ENCODE data around the gene PRPF19. TPM values are rescaled to one million over a fixed set of nuclear protein-coding genes. Genes with fewer than 3 reads are reported as not detected.
A peak's percentile ranks its signal among the peaks of the same experiment; 100 is the strongest.

Gene PRPF19
- total RNA-seq, 1 donor from 2014 or later = 61.9 TPM

DNA sequence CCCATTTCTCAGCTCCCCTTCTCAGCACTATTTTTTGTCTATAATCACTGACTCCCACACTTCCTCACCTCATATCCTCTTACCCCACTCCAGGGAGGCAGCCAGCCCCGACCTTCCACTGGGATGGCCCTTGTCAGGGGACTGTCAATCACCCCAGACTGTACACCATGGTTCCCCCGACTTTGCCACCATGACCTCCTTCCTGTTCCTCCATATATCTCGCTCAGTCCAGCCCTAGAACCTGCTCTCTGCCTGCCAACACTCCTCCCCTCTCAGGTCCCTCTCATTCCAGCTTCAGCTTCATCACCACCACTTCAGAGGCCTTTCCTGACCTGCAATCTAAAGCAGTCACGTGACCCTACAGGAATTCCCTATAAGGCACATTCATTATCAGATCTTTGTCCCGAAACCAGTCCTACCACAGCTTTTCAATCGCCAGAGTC, 16.5 kb downstream of the PRPF19 start:
- no peaks in the 10 kb centered on the region for H3K27me3 Mint-ChIP-seq (ENCODE audit: low read depth, unreplicated experiment)
- no peak overlapping the region for H3K4me3 Mint-ChIP-seq (ENCODE audit: unreplicated experiment)
- Histone ChIP-seq H3K27me3 (ENCODE audit: insufficient read depth, low read length) (no peaks in the 10 kb centered on the region), H3K27ac (ENCODE audit: low read depth, low read length) (no peak overlapping the region), H2AFZ (ENCODE audit: low read depth, low read length) (no peak overlapping the region), H3K36me3 (ENCODE audit: insufficient read depth, low read length) (peaks cover 10% of the 10 kb centered on the region), H3K4me1 (ENCODE audit: insufficient read depth, low read length) (no peaks in the 10 kb centered on the region), H3K4me3 (ENCODE audit: insufficient read depth, low read depth, low read length) (no peak overlapping the region), H3K79me2 (ENCODE audit: insufficient read depth, low read length) (no peaks in the 10 kb centered on the region), H3K4me2 (ENCODE audit: low read length) (no peak overlapping the region), H4K20me1 (ENCODE audit: insufficient read depth, low read length) (peaks cover 22% of the 10 kb centered on the region), H3K9me3 (ENCODE audit: insufficient read depth, low read depth, low read length) (no peaks in the 10 kb centered on the region), H3K9ac (ENCODE audit: low read length) (no peak overlapping the region)
- DNase-seq (ENCODE audit: low read depth) = no peak
- no peaks in the 10 kb centered on the region for H3K4me1 Mint-ChIP-seq (ENCODE audit: low read depth, unreplicated experiment)
- H3K9me3 Mint-ChIP-seq (ENCODE audit: unreplicated experiment) = no peaks in the 10 kb centered on the region
- no peak overlapping the region for H3K27ac Mint-ChIP-seq (ENCODE audit: unreplicated experiment)
- TF ChIP-seq EZH2 (IDR thresholded peaks at IDR 0.05; ENCODE audit: insufficient read depth, low read length) = no peak
- TF ChIP-seq, protein P1, sequence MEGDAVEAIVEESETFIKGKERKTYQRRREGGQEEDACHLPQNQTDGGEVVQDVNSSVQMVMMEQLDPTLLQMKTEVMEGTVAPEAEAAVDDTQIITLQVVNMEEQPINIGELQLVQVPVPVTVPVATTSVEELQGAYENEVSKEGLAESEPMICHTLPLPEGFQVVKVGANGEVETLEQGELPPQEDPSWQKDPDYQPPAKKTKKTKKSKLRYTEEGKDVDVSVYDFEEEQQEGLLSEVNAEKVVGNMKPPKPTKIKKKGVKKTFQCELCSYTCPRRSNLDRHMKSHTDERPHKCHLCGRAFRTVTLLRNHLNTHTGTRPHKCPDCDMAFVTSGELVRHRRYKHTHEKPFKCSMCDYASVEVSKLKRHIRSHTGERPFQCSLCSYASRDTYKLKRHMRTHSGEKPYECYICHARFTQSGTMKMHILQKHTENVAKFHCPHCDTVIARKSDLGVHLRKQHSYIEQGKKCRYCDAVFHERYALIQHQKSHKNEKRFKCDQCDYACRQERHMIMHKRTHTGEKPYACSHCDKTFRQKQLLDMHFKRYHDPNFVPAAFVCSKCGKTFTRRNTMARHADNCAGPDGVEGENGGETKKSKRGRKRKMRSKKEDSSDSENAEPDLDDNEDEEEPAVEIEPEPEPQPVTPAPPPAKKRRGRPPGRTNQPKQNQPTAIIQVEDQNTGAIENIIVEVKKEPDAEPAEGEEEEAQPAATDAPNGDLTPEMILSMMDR (IDR thresholded peaks at IDR 0.05; ENCODE audit: insufficient read depth, low read depth, low read length) = no peak
- peaks cover 3% of the 10 kb centered on the region for H3K36me3 Mint-ChIP-seq (ENCODE audit: low read depth, unreplicated experiment)
- FAIRE-seq = no peak

DNA sequence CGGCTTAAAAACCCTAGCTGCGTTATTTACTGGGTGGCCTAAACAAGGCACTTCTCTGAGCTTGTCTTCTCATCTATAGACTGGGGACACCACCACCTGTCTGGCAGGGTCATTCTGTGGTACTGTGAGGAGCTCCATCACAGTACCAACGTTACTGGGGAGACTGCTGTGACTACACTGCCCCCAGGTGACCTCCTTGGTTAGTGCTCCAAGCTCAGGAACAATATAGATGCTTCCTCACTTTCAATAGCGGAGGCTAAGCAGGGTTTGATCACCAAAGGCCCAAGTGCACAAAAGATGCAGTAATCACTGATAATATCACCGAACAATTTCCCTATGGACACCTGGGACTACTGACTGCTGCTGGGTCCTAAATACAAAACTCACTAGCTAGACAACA, 18.8 kb downstream of the PRPF19 start:
- Mint-ChIP-seq H3K4me1 (ENCODE audit: low read depth, unreplicated experiment) (no peaks in the 10 kb centered on the region), H3K27ac (ENCODE audit: unreplicated experiment) (no peak overlapping the region), H3K36me3 (ENCODE audit: low read depth, unreplicated experiment) (no peaks in the 10 kb centered on the region), H3K27me3 (ENCODE audit: low read depth, unreplicated experiment) (no peaks in the 10 kb centered on the region), H3K4me3 (ENCODE audit: unreplicated experiment) (no peak overlapping the region), H3K9me3 (ENCODE audit: unreplicated experiment) (no peaks in the 10 kb centered on the region)
- H3K27ac ChIP-seq (ENCODE audit: low read depth, low read length) = no peak overlapping the region
- H3K4me3 ChIP-seq (ENCODE audit: insufficient read depth, low read depth, low read length) = no peak overlapping the region
- peaks cover 20% of the 10 kb centered on the region for H4K20me1 ChIP-seq (ENCODE audit: insufficient read depth, low read length)
- H3K4me2 ChIP-seq (ENCODE audit: low read length) = no peak overlapping the region
- H3K36me3 ChIP-seq (ENCODE audit: insufficient read depth, low read length) = peaks cover 3% of the 10 kb centered on the region
- no peak overlapping the region for H3K9ac ChIP-seq (ENCODE audit: low read length)
- no peaks in the 10 kb centered on the region for H3K9me3 ChIP-seq (ENCODE audit: insufficient read depth, low read depth, low read length)
- no peak for FAIRE-seq
- TF ChIP-seq, protein P1 (IDR thresholded peaks at IDR 0.05; ENCODE audit: insufficient read depth, low read depth, low read length) = peak; percentile 59
- no peak for TF ChIP-seq EZH2 (IDR thresholded peaks at IDR 0.05; ENCODE audit: insufficient read depth, low read length)
- H3K4me1 ChIP-seq (ENCODE audit: insufficient read depth, low read length) = no peaks in the 10 kb centered on the region
- no peak overlapping the region for H2AFZ ChIP-seq (ENCODE audit: low read depth, low read length)
- no peaks in the 10 kb centered on the region for H3K27me3 ChIP-seq (ENCODE audit: insufficient read depth, low read length)
- H3K79me2 ChIP-seq (ENCODE audit: insufficient read depth, low read length) = no peaks in the 10 kb centered on the region
- peak; percentile 10 for DNase-seq (ENCODE audit: low read depth)

DNA sequence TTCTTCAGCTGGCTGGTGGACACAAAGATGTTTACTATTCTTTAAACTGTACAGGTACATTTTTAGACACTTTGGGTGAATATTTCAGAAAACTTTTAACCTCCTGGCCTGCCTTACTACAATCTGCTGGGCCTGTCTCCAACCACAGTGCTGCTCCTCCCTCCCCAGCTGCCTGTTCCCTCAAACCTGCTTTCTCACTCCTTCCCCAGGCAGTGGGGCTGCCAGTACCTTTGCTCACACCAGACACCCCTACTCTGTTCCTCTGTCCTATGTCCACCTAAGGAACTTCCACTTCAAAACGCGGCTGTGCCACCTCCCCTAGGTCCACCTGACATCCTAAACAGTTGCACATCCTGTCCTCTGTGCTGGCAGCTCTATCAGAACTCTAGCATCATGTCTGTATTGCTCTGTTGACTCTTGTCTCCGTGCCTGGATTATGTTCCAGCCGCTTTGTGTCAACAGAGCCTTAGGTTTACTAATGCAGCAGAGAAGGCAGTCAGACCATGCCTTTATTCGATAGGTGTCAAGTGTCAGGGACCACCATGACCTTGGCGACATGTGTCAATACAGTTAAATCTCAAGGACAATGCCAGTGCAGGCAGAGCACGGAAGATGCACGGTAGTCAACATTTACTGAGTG, 25.6 kb downstream of the PRPF19 start:
- H3K36me3 Mint-ChIP-seq (ENCODE audit: low read depth, unreplicated experiment) = no peaks in the 10 kb centered on the region
- no peak overlapping the region for H3K9ac ChIP-seq (ENCODE audit: low read length)
- no peak overlapping the region for H3K4me2 ChIP-seq (ENCODE audit: low read length)
- no peaks in the 10 kb centered on the region for H3K9me3 Mint-ChIP-seq (ENCODE audit: unreplicated experiment)
- H3K4me3 Mint-ChIP-seq (ENCODE audit: unreplicated experiment) = no peak overlapping the region
- DNase-seq (ENCODE audit: low read depth) (no peak), FAIRE-seq (no peak)
- no peaks in the 10 kb centered on the region for H3K79me2 ChIP-seq (ENCODE audit: insufficient read depth, low read length)
- no peaks in the 10 kb centered on the region for H3K4me1 ChIP-seq (ENCODE audit: insufficient read depth, low read length)
- no peak overlapping the region for H3K27ac Mint-ChIP-seq (ENCODE audit: unreplicated experiment)
- H3K27me3 Mint-ChIP-seq (ENCODE audit: low read depth, unreplicated experiment) = no peaks in the 10 kb centered on the region
- no peaks in the 10 kb centered on the region for H3K36me3 ChIP-seq (ENCODE audit: insufficient read depth, low read length)
- H3K27me3 ChIP-seq (ENCODE audit: insufficient read depth, low read length) = no peaks in the 10 kb centered on the region
- H3K27ac ChIP-seq (ENCODE audit: low read depth, low read length) = no peak overlapping the region
- TF ChIP-seq EZH2 (IDR thresholded peaks at IDR 0.05; ENCODE audit: insufficient read depth, low read length) = no peak
- TF ChIP-seq, protein P1 (IDR thresholded peaks at IDR 0.05; ENCODE audit: insufficient read depth, low read depth, low read length) = no peak
- no peak overlapping the region for H2AFZ ChIP-seq (ENCODE audit: low read depth, low read length)
- no peak overlapping the region for H3K4me3 ChIP-seq (ENCODE audit: insufficient read depth, low read depth, low read length)
- H3K9me3 ChIP-seq (ENCODE audit: insufficient read depth, low read depth, low read length) = no peaks in the 10 kb centered on the region
- H3K4me1 Mint-ChIP-seq (ENCODE audit: low read depth, unreplicated experiment) = no peaks in the 10 kb centered on the region
- no peaks in the 10 kb centered on the region for H4K20me1 ChIP-seq (ENCODE audit: insufficient read depth, low read length)

All from astrocyte (in vitro differentiated cells and primary cell).